ENCODE data around the gene FAM162A. TPM values are rescaled to one million over a fixed set of nuclear protein-coding genes. Genes with fewer than 3 reads are reported as not detected.
A peak's percentile ranks its signal among the peaks of the same experiment; 100 is the strongest.

The FAM162A gene
- total RNA-seq, 1 donor from 2014 or later, result 22.5 TPM

- Mint-ChIP-seq H3K4me3 (ENCODE audit: unreplicated experiment) (peak overlapping the region; percentile 98), H3K27me3 (ENCODE audit: unreplicated experiment) (peaks cover 6% of the 10 kb centered on the region), H3K4me1 (ENCODE audit: unreplicated experiment) (peaks cover 18% of the 10 kb centered on the region), H3K36me3 (ENCODE audit: low read depth, unreplicated experiment) (no peaks in the 10 kb centered on the region), H3K9me3 (ENCODE audit: unreplicated experiment) (no peaks in the 10 kb centered on the region), H3K27ac (ENCODE audit: unreplicated experiment) (no peak overlapping the region)
- TF ChIP-seq, protein P1, sequence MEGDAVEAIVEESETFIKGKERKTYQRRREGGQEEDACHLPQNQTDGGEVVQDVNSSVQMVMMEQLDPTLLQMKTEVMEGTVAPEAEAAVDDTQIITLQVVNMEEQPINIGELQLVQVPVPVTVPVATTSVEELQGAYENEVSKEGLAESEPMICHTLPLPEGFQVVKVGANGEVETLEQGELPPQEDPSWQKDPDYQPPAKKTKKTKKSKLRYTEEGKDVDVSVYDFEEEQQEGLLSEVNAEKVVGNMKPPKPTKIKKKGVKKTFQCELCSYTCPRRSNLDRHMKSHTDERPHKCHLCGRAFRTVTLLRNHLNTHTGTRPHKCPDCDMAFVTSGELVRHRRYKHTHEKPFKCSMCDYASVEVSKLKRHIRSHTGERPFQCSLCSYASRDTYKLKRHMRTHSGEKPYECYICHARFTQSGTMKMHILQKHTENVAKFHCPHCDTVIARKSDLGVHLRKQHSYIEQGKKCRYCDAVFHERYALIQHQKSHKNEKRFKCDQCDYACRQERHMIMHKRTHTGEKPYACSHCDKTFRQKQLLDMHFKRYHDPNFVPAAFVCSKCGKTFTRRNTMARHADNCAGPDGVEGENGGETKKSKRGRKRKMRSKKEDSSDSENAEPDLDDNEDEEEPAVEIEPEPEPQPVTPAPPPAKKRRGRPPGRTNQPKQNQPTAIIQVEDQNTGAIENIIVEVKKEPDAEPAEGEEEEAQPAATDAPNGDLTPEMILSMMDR (IDR thresholded peaks at IDR 0.05; ENCODE audit: unreplicated experiment), result no peak
- DNase-seq (ENCODE audit: low spot score), result no peak
These were observed 30.4 kb downstream of the FAM162A start for GRCh38 chr3:122414391-122414790.

DNA sequence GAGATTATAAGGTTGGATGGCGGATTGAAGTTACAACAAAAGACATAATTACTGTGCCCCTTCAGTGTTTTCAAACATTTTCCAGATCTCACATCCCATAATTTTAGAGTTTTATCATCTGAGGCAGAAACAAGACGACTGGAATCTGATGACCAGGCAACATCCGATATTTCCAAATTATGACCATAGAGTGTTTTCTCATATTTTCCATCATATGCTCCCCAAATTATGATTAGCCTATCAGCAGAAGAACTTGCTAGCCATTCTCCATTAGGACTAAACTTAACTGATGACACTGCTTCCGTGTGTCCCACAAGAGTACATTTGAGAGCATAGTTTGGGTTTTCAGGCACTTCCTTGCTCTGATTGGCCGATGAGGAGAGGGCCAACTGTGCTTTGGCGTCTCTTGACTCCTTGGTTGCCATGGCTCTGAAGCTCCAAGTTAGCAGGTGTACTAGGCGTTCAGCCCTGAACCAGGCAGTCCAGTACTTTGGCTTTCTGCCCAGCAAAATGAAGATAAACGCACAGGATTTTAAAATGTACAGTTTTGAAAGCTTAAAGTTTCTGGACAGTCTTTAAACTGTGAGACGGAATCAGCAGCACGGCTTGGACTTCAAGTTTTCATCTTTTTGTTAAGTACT lies 31.2 kb downstream of the FAM162A start:
- DNase-seq (ENCODE audit: low spot score), result peak; percentile 27
- H3K4me3 Mint-ChIP-seq (ENCODE audit: unreplicated experiment), result peak overlapping the region; percentile 98
- H3K27ac Mint-ChIP-seq (ENCODE audit: unreplicated experiment), result peak overlapping the region; percentile 100
- peaks cover 6% of the 10 kb centered on the region for H3K27me3 Mint-ChIP-seq (ENCODE audit: unreplicated experiment)
- TF ChIP-seq, protein P1 (IDR thresholded peaks at IDR 0.05; ENCODE audit: unreplicated experiment), result no peak
- no peaks in the 10 kb centered on the region for H3K9me3 Mint-ChIP-seq (ENCODE audit: unreplicated experiment)
- peaks cover 18% of the 10 kb centered on the region for H3K4me1 Mint-ChIP-seq (ENCODE audit: unreplicated experiment)
- no peaks in the 10 kb centered on the region for H3K36me3 Mint-ChIP-seq (ENCODE audit: low read depth, unreplicated experiment)

DNA sequence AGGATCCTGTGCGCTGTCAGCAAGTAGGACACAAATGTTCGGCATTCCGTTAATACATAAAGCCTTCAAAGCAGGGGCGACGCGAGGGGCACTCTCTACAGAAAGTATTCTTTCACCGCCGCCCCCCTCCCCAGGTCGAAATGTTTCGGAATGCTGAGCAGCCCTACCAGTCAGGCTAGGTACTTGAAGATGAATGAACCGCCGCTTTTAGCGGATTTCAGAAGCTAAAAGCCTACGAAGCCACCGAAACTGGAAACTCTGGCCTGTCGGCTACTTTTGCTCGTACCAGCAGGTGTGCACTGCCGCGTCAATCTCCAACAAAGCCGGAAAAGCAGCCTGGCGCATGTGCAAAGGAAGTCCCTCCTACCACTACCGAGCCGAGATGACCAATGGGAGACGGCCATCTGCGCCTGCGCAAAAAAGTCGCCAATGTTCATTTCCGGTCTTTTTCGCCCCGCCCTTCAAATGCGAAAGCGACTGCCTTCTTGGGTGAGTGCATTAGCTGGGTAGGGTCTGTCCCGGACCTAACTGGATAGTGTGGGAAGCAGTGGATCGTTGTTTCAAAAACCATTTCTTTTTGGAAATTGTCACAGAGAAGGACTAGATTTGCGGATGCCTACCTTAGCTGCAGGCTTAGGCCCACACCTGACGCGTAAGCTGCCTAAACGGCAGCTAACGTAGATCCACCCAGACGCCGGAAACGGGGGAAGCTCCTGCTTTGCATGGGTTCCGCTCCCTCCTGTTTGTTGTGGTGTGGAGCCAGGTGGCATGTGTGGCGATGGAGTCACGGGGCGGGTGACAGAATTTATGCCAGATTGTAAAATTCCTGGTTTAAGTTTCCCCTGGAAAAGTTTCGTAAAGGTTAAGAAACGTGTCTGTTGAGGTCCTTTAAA lies 32.0 kb downstream of the FAM162A start, which contains the start of gene WDR5B:
Gene WDR5B (minus strand): TSS at position 301 of the 893 bp plus-strand sequence. CDS start 534 bp downstream, outside the sequence.
- H3K27me3 Mint-ChIP-seq (ENCODE audit: unreplicated experiment), result peaks cover 6% of the 10 kb centered on the region
- no peaks in the 10 kb centered on the region for H3K36me3 Mint-ChIP-seq (ENCODE audit: low read depth, unreplicated experiment)
- TF ChIP-seq, protein P1 (IDR thresholded peaks at IDR 0.05; ENCODE audit: unreplicated experiment), result no peak
- peak; percentile 97 for DNase-seq (ENCODE audit: low spot score)
- H3K4me1 Mint-ChIP-seq (ENCODE audit: unreplicated experiment), result peaks cover 18% of the 10 kb centered on the region
- H3K9me3 Mint-ChIP-seq (ENCODE audit: unreplicated experiment), result no peaks in the 10 kb centered on the region
- peak within 1 kb of the TSS; percentile 100 for H3K27ac Mint-ChIP-seq (ENCODE audit: unreplicated experiment)
- peak within 1 kb of the TSS; percentile 98 for H3K4me3 Mint-ChIP-seq (ENCODE audit: unreplicated experiment)

- Mint-ChIP-seq H3K27ac (ENCODE audit: unreplicated experiment) (peak overlapping the region; percentile 100), H3K4me1 (ENCODE audit: unreplicated experiment) (peaks cover 18% of the 10 kb centered on the region), H3K9me3 (ENCODE audit: unreplicated experiment) (no peaks in the 10 kb centered on the region), H3K4me3 (ENCODE audit: unreplicated experiment) (peak overlapping the region; percentile 98), H3K27me3 (ENCODE audit: unreplicated experiment) (peaks cover 6% of the 10 kb centered on the region), H3K36me3 (ENCODE audit: low read depth, unreplicated experiment) (no peaks in the 10 kb centered on the region)
- DNase-seq (ENCODE audit: low spot score), result peak; percentile 3
- TF ChIP-seq, protein P1 (IDR thresholded peaks at IDR 0.05; ENCODE audit: unreplicated experiment), result no peak
These were observed 33.0 kb downstream of the FAM162A start for GRCh38 chr3:122416966-122417365.
